ENCODE measurements around the gene ASB2.

ASB2 gene

DNA sequence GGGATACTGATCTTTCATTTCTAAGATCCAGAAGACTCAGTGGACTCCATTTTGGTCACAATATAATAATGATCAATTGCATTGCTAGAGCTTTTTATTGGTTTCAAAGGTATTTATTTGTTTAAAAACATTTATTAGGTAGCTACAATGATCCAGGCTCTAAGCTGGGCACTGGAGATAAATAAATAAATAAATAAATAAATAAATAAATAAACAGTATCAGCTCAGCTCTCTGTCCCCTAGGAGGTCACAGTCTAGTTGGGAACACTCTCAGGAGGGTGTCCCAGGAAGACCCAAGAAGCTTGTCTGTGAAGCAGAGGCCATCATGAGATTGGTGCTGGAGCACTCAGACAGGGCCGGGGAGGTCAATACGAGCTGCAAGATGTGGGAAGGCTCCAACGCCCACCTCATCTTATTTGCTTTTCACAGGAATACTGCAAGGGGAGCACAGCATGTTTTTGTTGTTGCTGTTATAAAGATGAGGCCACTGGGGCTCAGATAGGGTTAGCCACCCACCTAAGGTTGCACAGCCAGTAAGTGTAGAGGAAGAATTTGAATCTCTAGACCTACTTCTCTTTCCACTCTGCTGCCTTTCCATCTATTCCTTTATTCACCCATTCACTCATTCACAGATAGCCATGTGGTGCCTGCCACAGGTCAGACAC is 15.5 kb downstream of the ASB2 start:
- no peak for DNase-seq (ENCODE audit: low read depth)

DNA sequence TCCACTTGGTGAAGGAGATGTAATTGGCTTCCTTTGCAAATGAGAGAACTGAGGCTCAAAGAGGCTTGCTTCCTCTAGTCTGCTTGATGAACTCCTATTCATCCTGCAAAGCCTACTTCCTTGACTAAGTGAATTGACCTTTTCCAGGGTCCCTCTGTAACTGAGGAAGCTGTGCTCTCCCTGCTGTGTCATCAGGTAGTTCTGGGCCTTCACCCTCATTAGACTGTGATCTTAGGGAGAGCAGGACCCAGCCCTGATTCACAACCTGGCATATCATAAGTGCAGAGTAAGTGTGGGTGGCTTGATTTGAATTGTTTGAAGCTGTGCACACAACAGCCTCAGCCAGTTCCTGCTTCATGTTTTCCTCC is 16.3 kb downstream of the ASB2 start:
- no peak for DNase-seq (ENCODE audit: low read depth)

DNA sequence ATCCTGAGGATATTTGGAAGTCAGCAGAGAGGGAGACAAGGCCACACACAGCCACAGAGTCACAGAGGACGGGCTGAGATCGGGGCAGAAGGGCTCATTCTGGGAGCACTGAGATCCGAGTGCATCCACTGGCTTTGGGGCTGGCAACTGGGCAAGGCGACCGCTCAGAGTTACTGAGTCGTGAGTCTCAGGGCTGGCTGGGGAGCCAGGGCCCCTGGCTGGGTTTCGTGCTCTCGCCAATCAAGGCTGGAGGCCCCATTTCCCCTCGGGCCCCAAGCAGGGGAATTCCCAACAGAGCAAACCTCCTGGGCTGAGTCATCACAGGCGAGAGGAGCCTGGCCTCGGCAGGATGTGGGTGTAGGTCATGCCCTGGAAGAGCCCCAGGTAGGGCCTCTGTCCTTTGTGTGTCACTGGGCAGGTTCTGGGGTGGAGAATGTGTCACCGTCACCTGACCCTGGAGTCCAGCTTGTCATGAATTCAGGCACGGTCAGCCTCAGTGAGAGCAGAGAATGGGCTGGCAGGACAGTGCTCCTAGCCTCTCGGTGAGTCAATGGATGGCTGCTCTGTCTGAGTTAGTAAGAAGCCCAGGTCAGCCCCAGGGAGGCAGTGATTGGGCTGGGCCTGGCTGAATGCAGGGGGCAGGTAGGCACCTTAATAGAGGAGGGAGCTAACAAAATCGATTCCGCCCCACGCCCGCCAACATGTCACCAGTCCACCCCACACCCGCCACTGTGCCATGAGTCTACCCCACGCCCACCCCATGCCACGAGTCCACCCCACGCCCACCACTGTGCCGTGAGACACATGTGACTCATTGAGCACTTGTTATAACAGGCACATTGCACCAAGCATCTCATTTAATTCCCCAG is 16.9 kb downstream of the ASB2 start:
- DNase-seq (ENCODE audit: low read depth), result peak; percentile 100

DNA sequence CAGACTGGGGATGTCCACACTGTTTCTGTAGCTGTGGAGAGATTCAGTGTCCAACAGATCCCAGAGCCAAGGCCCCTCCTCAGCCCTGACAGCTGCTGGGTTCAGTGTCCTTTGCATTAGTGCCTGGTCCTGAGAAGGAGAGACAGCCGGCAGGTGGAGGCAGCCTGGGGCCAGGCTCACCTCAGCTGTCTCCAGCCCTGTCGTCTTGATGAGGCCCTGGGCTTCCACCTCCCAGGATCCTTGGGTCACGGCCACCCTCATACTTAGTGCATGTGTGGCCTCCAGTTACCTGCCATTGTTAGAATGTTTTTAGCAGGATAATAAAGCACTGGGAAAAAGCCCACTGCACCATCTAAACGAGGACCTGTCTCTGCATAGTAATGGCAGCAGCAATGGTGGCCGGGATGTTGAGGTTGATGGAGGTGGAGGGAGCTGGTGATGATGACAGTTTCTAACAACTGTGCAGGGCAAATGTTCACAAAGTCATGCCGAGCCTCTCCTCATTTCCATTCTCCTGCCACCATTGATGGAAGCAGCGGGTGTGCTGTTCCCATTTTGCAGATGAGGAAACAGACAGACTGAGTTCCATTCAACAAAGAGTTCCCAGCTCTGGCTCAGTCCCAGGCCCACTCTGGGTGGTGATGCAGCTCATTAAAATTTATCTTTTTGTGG is 17.7 kb downstream of the ASB2 start:
- DNase-seq (ENCODE audit: low read depth), result no peak

DNA sequence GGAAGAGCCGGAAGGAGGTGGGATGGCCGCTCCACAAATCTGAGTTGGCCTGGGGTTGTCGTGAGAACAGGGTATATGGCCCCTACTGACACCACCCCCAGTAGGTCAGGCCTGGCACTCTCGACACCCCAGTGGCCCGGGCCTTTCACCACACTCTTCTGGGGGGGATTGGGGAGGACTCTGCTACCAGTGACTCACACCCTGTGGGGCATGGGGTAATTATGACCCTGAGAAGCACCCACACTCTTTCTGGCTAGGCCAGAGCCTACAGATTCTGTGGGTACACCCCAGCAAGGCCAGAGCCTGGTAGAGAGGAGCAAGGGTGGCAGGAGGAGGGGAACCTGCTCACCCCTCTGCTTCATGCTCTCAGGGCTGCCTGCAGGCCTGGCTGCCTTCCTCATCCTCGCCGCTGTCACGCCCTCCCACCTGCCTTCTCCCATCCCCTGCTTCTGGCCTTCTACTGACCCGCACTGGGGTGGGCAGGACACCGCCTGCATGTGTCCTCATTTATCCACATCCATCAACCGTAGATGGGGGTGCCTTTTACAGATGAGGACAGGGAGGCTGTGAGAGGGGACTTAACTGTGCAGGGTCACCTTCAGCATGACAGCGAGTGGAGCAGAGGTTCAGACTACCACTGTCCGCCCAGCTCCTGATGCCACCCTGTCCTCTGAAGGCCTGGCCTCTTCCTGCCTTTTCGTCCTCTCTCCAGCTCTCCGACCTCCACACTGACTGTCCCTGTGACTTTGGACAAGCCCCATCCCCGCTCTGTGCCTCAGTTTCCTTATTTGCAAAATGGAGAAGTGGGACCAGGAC is 18.4 kb downstream of the ASB2 start:
- DNase-seq (ENCODE audit: low read depth), result no peak

DNA sequence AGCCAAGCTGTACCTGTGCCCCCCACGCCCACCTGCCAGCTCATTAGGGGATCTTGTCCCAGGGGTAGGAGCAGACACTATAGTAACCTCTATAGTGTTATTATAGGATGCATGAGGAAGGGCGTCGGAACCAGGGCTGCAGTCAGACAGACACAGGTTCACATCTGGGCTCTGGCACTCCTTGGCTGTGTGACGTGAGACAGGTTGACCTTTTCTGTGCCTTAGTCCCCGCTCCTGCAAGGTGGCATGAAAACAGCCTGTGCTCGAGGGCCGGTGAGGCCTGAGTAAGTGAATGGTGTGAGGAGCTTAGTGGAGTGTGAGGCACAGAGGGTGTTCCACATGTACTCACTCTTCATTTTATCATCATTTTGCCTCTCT is 19.0 kb downstream of the ASB2 start:
- no peak for DNase-seq (ENCODE audit: low read depth)

DNA sequence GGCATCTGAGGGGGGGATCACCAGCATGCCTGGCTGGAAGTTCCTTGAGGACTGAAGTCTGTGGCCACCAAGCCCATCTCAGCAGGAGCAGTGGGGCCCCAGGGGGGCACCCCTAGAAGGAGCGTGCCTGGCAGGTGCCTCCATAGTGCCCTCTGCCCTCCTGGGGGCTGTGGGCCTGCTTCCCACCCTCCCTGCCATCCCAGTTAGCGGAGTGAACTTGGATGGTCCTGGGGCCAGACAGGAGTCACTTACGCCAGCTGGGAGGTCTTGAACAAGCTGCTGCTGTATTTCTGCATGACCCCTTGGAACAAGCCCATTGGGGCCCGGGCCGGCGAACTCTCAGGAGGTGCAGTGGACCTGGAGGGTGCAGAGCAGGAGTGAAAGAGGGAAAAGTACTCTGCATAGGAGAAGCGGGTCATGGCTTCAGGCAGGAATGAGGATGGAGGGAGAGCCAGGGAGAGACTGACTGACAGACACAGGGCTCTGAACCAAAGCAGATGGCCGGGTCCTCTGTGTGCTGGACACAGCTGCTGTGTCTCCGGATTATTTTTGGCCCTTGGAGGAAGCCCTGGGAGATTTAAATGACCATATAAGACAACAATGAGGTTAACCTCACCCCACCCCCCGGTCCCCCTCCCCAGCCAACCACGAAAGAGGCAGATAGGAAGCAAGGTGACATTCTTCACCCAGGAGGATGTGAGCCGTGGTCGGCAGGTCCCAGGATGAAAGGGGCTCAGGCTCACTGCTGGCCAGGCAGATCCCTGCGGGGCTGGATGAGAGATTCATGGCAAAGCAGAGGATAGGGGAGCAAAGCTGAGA is 19.6 kb downstream of the ASB2 start:
- no peak for DNase-seq (ENCODE audit: low read depth)

DNA sequence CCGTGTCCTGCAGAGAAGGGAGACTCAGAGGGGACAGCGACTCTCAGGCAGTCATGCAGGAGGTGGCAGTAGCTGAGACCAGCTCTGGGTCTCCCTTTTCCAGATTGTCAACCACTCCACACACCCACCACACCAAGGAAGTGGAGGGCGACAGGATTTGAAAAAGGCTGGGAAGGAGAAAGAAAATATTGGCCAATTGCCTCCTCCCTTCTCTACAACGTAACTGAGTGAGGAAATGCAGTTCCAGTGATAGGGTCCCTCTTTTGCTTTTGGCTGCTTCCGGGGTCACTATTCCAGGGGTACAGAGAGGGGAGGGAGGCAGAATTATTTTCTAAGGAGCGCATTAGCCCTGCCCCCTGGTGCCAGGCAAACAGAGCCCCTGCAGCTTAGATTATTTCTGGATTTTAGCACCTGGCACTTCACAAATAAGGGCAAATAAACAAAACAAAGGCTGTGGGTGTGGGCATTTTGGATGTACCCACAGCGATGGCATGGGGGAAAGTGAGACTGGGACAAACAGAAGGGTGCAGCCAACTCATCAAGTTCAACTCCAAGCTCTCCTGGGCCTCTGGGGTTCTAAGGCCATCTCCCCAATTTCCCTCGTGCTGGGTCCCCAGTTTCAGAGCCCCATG is 20.4 kb downstream of the ASB2 start:
- no peak for DNase-seq (ENCODE audit: low read depth)

DNA sequence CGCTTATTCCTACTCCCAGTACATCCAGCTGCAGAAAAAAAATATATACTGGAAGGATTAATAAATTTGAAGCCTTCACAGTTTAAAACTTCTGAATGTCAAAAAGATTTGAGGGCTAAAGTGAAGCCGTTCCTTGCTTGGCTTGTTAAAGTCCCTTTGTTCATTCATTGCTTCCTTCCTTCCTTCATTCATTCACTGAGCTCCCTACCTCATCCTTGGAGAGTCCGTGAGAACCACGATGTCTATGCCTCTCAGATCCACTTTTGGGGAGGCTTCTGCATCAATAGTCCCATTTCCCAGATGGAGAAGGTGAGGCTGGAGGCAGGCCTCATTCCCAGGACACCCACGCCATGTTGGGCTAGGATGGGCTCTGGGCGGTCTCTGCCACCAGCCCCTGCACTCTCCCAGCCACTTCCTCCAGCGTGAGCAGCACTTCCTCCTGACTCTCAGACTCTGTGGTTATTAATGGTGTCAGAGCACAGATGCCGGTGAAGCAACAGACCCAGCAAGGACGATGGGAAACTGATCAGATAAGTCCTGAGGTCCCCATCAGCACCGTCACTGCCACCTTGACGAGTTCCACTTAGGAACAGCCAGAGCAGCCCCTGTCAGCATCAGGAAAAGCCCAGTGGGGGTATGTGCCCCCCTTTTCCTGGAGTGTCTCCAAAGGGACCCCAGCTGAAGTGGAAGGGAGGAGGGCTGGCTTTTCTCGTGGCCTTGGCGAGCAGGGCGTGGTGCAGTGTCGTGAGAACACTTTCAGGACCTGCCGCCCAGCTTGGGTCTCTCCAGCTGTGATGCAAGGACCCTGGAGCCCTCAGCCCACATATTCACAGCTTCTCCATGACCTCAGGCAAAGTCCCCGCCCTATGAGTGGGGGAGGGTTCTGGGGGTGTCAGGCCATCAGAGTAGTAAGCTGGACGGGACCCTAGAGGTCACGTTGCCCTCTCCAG is 21.2 kb downstream of the ASB2 start:
- DNase-seq (ENCODE audit: low read depth), result no peak

DNA sequence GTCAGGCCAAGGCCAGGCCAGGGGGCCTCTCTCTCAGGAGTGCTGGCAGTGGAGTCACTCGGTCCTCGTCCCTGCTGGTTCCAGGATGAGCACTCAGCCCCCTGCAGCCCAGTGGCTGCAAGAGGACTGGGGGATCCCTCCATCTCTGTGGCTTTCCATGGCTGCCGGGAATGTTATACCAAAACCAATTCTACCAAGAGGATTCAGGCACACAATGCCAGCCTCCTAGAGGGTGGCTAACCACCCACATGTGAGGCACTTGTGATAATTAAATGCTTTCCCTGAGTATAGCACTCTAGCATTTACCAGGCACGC is 21.9 kb downstream of the ASB2 start:
- DNase-seq (ENCODE audit: low read depth), result no peak

DNA sequence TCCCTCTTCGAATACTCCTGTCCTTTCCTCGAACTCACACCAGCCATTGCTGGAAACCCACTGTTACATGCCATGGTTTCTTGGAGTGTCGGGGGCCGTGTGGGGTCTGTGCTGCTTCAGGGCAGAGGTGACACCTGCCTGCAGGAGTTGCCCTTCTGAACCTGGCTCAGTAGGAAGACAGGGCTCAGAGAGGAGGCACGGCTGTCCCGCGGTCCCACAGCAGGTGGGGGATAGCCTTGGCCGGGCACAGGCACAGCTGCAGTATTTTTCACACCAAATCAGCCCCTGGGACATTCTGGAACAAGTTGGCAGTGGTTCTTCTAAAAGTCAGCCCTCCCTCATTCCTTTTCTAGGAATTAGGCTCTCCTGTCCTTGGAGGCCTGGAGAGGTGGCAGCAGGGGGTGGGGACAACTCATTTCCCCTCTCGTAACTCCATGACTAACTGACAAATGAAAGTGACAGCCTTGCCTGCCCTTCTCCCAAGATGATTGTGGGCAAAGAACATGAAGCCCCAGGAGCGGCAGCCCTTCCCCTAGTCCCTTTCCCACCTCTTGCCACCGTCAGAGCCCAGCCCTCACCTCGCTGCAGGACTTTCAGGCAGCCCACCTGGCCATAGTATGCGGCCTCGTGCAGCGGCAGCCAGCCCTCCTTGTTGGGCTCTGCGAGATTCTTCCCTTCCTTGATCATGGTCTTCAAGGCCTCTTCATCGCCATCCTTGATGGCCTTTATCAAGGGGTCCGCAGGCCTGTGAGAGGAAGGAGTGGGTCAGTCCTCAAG is 22.4 kb downstream of the ASB2 start:
- no peak for DNase-seq (ENCODE audit: low read depth)

DNA sequence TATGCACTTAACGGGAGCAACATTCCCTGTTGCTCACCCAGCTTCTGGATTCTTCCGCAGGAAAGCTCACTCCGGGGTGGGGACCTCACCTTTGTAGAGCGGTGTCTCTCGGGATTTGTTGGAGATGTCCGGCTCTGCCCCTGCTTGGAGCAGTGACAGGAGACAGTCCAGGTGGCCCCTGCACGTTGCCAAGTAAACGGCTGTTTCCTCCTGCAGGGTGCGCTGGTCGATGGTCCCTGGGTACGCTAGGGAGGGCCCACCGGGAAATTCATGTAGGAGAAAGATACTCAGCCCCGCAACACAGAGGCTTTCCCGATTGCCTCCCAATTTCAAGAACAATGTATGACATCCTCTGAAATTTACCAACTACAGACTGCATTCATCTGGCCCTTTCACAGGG is 23.1 kb downstream of the ASB2 start:
- DNase-seq (ENCODE audit: low read depth), result no peak

DNA sequence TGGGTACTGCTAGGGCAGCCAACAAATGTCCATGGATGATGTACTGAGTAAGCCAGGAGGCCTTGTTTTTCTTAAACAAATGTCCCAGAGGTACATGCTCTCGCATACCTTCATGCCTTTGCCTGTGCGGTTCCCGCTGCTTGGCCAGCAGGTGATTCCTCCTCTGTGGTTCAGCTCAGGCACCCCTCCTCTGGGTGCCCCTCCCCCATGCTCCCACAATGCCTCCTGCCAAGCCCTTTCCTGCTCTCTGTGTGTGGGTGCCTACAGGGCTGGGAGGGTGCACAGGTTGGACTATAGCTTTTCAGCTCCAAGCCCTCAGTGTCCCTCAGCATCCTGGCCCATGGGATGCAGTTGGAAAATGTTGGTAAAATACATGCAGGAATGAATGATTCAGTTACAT is 23.5 kb downstream of the ASB2 start:
- no peak for DNase-seq (ENCODE audit: low read depth)

DNA sequence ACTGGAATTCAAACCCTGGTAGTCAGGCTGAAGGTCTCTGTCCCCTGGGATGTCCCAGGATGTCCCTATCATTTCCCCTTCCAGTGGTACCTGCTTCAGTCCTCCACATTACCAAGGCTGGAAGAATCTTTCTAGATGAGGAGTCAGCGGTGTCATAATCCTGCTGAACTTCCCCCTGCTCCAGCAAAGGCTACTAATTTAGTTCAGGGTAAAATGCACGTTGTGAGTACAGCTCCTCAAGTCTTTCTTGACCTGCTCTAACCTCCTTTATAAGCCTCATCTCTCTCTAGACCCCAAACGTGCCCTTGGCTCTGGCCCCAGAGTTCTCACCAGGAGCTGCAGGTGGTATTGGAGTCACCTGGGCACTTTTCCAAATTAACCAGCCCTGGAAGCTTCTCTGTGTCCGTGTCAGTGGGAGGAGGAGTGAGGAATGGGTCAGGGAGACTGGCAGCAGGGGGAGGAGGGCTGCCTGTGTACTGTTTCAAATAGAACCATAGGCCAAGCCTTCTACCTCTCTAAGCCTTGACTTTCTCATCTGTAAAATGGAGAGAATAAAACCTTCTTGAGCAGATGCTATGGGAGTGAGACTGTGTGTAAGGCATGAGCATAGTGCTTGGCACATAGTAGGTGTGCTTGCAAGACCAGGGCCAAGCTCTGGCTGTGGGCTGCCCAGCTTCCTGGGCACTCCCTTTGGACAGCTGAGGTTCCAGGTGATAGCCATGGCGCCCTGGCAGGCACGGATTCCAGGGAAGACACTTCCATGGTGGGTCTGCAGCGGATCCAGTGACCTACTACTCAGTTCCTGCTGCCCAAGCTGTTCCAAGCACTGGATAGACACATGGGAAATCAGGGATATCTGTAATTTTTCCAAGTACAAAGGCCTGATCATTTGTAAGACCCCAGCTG is 24.5 kb downstream of the ASB2 start:
- DNase-seq (ENCODE audit: low read depth), result no peak

DNA sequence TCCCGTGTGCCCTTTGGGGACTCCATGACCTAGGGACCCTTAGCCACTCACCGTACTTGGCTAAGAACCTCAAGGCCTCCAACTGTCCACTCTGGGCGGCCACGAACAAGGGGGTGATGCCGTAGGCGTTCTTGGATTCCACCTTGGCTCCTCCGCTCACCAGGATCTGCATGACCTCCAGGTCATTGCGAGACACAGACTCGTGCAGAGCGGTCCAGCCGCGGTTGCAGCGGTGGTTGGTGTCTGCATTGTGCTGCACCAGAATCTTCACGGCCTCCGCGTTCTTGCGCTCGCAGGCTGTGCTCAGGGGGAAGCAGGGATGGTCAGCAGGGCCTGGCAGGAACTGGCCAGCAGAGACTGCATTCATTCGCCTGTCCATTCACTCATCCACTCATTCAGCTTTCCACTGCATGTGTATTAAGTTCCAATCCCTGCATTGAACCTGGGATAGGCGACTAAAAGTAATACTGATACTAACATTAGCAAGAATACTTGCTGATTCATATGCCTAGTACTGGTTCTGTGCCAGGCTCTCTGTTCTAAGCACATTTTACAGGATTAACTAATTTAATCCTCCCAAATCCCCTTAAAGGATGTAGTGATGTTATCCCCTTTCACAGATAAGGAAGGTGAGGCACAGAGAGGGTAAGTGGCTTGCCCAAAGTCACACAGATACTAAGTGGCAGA is 25.3 kb downstream of the ASB2 start:
- no peak for DNase-seq (ENCODE audit: low read depth)

DNA sequence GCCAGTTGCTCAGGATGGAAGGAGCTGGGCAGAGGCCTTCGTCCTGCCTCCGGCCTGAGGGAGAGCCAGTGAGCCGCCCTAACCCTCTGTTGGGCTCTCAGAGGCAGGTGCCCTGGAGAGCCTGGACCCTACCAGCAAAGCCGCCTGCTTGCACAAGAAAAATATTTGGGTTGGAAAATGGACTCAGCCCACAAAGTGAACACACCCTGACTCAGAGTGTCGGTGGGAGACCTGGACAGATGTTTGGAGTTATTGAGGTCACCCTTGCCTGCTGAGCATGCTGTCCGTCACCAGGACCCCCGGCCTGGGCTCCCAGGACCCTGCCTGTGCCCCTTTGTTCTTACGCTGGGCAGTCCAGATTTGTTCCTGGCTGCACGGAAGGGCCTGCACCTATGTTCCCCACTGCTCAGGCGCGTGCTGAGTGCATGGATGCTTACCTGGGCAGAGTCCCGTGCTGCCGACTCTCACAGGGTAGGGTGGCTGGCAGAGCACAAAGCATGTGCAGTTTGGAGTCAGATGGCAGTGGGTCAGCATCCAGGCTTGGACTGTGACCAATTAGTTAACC is 26.8 kb downstream of the ASB2 start:
- no peak for DNase-seq (ENCODE audit: low read depth)

DNA sequence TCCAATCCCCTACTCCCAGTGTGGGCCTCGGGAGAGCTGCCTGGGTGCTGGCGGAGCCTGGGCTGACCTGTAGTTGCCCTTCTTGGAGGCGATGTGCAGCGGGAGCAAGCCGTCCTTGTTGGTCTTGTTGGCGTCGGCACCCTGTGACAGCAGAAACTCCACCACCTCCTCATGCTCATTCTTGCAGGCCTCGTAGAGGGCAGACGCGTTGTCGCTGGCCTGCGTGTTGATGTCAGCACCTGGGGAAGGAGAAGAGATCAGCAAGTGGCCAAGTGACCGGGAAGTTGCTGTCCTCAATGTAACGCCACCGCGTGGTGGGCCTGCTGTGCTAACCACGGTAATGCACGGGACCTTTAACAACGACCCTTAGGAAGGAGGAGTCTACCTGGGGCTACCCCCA is 29.1 kb downstream of the ASB2 start:
- DNase-seq (ENCODE audit: low read depth), result no peak

All from ELR (cell line).